Subcutaneous adipose tissue (tissue), 4 donors: ENCODE measurements around the gene SLAMF8. TPM values are rescaled to one million over a fixed set of nuclear protein-coding genes. Genes with fewer than 3 reads are reported as not detected.

Experiments used
- CTCF ChIP-seq: fragments of 450-650 bp; IDR thresholded peaks from one replicate; pipeline ENCODE4 v1.5.1; 2016; ENCODE audit warnings: low read depth, mild to moderate bottlenecking, control low read depth, antibody characterized with exemption, moderate library complexity
- total RNA-seq, 4 donors: library from RNA; depleted of rRNA; stranded (reverse); fragments of >200 nt; gene quantifications; one replicate each; pipeline ENCODE4 v1.1.0, GENCODE V29; 2016

The SLAMF8 gene
- total RNA-seq, 4 donors from 2014 or later, result 8.3 to 79.9 (median 14.4) TPM

DNA sequence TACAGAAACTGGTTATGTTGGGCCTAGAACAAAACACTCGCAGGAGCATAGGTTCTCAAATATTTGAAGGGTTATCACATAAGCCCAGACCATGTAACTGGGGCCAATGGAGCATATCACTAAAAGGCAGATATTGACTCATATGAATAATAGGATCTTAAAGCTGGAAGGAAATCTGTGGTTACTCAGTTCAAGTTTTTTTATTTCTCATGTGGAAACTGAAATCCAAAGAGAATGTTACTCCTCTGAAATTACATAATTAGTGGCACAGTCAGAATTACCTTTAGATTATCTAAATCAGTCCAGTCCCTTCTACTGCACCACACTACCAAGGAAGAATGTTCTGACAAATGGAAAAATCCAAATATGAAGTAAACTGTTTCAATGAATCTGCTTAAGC is 12.0 kb downstream of the SLAMF8 start:
- TF ChIP-seq CTCF, result no peak

GRCh38 chr1:159839116-159839849 is 12.6 kb downstream of the SLAMF8 start:
- TF ChIP-seq CTCF, result no peak

DNA sequence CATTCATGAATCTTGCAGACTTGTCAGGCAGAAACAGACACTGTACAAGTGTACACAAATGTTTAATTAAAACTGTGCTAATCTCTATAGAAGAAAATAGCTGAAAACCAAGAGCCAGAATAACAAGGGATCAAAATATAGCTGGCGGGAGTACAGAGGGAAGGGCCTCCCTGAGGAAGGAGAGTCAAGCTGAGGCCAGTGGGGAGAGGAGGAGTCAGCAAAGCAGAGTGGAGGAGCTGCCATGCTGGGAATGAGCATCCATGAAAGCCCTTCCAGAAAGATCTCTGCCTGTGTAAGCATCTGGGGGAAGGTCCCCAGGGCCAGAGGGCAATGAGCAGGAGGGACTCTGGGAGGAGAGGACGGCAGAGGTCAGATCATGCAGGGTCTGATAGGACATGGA is 15.1 kb downstream of the SLAMF8 start:
- no peak for TF ChIP-seq CTCF

DNA sequence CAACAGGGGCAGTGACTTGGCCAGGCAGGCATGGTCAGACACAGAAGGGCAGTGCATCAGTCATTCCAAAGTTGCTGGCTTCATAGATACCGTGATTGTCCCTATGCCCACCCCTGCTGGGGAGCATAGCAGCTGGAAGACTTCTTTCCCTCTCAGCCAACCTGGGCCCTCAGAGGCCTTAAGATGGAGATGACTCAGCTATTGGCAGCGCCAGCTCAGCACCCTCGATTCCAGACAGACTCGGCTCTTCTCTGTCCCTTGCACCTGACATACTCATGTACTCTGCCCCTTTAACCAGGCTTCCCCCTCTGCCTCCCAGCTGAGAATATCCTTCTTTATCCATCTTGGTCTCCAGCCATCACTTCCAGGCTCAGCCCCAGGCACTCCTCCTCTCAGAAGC is 16.8 kb downstream of the SLAMF8 start:
- no peak for TF ChIP-seq CTCF

DNA sequence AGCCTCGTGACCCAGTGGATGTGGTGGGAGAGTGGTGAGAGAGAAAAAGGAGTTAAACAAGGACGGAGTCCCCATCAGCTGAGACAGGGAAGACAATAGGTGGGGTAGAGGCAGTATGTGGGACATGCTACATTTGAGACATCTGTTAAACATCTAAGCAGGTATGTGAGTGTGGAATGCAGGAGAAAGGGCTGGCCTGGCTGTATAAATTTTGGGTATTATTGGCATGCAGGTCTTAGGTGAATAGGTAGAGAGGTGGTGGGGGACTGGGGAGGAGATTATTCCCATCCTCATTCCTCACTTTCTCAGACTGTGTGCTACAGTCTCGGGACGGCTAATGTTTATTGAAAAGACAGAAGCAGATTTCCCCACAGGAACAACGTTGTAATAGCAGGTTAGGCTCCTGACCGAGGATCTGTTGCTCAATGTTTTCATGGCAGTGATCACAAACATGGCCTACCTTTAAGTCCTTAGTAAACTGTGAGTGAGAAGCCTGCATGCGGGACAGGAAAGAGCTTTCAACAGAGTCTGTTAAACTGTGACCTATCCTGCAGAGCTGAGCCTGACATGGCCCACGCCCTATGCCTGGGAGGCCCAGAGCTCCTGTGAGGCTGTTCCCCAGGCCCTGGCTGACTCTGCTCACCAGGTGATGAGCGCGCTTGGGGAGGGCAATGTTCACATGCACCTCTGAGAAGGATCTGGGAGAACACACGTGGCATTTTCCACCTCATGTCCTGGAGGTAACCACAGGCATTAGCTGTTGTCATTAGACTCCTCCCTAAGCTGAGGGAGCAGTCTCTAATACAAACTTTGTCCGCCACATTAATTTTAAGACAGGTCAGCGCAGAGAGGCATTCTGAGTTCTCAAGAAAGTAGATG is 19.3 kb downstream of the SLAMF8 start:
- no peak for TF ChIP-seq CTCF

DNA sequence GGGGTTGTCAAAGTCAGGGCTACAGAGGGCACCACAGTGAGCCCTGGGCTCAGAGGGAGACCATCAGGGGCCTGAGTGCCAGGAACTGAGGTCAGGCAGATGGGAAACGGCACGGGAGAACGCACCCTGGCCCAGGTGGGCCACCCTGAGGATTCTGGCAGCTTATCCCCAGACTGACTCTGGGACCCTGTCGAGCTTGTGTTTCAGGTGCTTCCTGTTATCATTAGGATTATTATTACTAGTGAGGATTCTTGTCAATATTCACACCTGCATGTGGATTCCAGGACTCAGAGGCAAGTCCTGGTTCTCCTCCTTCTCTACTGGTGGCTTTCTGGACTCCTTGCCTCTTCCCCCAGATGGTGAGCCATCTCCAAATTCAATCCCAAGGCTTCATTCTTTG is 20.6 kb downstream of the SLAMF8 start:
- no peak for TF ChIP-seq CTCF

DNA sequence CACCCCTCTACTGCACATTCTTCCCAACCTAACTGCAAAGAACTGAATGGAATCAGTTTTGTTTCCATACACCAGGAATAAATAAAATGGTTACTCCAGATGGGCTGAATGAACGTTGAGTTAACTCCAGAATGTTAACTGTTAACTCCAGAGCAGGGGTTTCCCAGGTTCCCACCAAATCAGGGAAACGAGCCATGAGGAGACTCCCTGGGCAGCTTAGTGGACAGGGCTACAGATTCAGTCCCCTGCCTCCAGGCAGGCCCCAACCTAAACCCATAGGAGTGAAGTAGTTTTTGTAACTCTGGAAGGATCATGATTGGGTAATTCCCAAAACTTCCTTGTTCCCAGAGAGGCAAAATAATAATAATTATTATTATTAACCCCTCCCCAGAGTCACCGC is 21.7 kb downstream of the SLAMF8 start:
- no peak for TF ChIP-seq CTCF
